Stimulated activated CD4-positive, alpha-beta T cell treated with anti-CD3 and anti-CD28 coated beads, TNF-alpha, amount 100 ng/mL, for 1 hour (primary cell): Measurements from ENCODE around the gene HNRNPUL1.

Source experiments
- DNase-seq, 3 donors: peaks; one replicate each; pipeline ENCODE4 v3.0.0-alpha.2; 2020; ENCODE audit warnings: low read depth in 3 of 3, low spot score in 1 of 3

The HNRNPUL1 gene

GRCh38 chr19:41307090-41307875 is 43.1 kb downstream of the HNRNPUL1 start:
- DNase-seq = no peak

GRCh38 chr19:41307954-41308449 is 43.8 kb downstream of the HNRNPUL1 start:
- no peak for DNase-seq

- peak; percentile 81 to 97 (median 88) for DNase-seq
Measured at GRCh38 chr19:41308450-41309179, 44.4 kb downstream of the HNRNPUL1 start.

GRCh38 chr19:41309180-41310032 is 45.2 kb downstream of the HNRNPUL1 start:
- no peak for DNase-seq

GRCh38 chr19:41310033-41310831 is 46.1 kb downstream of the HNRNPUL1 start, which contains the start of gene CCDC97:
Gene CCDC97 (plus strand): TSS chr19:41310172. CDS start chr19:41310311, 139 bp downstream.
- DNase-seq = peak; percentile 81 to 84 (median 81)

GRCh38 chr19:41311072-41311471 is 46.9 kb downstream of the HNRNPUL1 start:
- DNase-seq = no peak

GRCh38 chr19:41311613-41312012 is 47.4 kb downstream of the HNRNPUL1 start:
- DNase-seq = no peak

- no peak for DNase-seq
Measured at GRCh38 chr19:41316306-41316920, 52.2 kb downstream of the HNRNPUL1 start.

- DNase-seq = no peak
Measured at GRCh38 chr19:41318696-41319499, 54.7 kb downstream of the HNRNPUL1 start.

GRCh38 chr19:41319500-41320184 is 55.5 kb downstream of the HNRNPUL1 start:
- DNase-seq = no peak

GRCh38 chr19:41320185-41320518 is 56.0 kb downstream of the HNRNPUL1 start:
- DNase-seq = no peak

- no peak for DNase-seq
Measured at GRCh38 chr19:41320568-41320967, 56.4 kb downstream of the HNRNPUL1 start.

GRCh38 chr19:41321204-41321599 is 57.0 kb downstream of the HNRNPUL1 start:
- no peak for DNase-seq

GRCh38 chr19:41321600-41322270 is 57.6 kb downstream of the HNRNPUL1 start:
- DNase-seq = no peak

GRCh38 chr19:41322451-41322850 is 58.3 kb downstream of the HNRNPUL1 start:
- no peak for DNase-seq

GRCh38 chr19:41323023-41323422 is 58.9 kb downstream of the HNRNPUL1 start:
- DNase-seq = no peak

GRCh38 chr19:41323430-41324125 is 59.4 kb downstream of the HNRNPUL1 start:
- DNase-seq = no peak
